GM10847 (cell line): Measurements from ENCODE around the gene HNRNPUL1.

Experiments used
- POLR2A ChIP-seq: IDR thresholded peaks from 2 replicates; pipeline ENCODE4 v1.6.1; 2011; ENCODE audit not compliant: insufficient read length; ENCODE audit errors: extremely low read depth

HNRNPUL1 gene

DNA sequence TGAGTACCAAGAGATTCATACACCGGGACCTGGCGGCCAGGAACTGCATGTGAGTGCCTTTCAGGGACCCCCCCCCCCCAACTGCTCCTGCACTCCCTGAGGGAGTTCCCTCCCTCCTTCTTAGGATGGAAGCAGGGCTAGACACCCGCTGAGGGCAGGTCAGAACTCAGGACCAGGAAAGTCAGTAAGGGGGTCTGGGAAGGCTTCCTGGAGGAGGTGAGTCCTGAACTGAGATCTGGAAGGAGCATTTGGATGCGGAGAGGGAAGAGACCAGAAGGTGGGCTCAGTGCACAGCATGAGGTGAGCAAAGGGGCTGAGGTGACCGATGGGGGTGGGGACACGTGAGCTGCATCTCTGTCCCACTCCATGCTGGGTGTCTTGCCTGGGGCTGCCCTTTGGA is 10.5 kb upstream of the HNRNPUL1 start:
- no peak for TF ChIP-seq POLR2A

DNA sequence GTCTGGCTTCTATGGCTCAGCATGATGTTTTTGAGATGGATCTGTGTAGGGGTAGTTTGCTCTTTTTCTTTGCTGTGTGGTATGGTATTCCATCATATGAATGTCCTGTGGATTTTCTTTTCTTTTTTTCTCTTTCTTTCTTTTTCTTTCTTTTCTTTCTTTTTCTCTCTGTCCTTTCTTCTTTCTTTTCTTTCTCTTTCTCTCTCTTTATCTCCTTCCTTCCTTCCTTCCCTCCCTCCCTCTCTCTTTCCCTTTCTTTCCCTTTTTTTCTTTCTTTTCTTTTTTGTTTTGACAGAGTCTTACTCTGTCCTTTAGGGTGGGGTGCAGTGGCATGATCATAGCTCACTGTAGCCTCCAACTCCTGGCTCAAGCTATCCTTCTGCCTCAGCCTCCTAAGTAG is 9.0 kb upstream of the HNRNPUL1 start:
- no peak for TF ChIP-seq POLR2A

DNA sequence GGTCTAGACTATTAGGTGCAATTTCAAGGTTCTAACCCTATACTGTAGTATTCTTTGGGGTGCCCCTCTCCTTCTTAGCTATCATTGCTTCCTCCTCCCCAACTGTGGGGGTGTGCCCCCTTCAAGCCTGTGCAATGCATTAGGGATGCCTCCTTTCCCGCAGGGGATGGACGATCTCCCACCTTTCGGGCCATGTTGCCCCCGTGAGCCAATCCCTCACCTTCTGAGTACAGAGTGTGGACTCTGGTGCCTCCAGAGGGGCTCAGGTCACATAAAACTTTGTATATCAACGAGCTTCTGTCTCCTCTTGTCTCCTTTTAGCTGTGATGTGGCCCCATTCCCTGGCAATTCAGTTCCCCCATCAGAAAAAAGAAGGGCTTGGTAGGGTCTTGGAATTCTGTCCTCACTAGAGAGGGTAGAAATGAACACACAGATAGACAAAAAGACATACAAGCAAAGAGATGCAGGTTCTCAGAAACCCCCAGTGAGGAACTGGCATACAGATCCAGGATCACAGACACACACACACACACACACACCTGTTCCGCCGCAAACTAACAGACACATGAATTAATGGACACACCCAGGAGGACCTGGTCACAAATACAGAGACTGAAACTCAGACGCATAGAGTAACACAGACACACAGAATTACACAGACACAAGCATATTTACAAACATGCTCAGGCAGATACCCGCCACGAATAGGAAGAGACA is 2.5 kb upstream of the HNRNPUL1 start:
- no peak for TF ChIP-seq POLR2A

DNA sequence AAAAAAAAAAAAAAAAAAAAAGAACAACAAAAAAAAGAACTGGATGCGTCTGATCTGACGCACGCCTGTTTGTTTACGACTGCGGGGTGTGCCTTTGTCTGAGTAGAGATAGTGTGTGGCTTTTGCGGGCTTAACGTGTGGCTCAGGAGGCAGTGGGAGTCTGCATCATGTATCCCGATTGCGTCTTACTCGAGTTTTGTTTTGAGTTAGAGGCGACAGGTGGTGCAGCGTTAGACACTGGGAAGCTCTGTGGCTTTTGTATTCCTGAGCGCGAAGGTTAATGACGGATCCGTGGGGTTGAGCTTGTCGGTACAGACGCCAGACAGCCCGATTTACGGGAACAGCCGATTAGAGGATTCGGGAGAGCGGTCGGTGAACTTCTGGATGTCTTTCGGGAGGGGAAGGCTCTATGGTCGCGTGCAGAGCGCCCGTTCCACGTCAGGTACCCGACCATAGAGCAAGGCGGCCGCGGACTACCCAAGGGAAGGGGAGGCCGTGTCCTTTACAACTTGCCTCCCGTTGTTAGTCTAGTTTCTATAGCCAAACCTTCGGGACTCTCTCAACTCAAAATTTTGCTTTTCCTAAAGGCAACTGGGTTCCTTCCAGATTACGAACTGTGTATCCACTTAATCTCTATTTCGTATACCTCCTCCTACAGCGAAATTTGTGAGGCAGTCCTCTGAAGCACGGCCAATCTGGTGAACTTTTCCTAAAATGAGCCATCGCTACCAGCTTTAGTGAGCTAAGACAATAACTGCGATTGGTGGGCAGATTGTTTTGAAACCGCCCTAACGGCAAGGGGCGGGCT is 926 bp upstream of the HNRNPUL1 start:
- TF ChIP-seq POLR2A: peak; percentile 23

DNA sequence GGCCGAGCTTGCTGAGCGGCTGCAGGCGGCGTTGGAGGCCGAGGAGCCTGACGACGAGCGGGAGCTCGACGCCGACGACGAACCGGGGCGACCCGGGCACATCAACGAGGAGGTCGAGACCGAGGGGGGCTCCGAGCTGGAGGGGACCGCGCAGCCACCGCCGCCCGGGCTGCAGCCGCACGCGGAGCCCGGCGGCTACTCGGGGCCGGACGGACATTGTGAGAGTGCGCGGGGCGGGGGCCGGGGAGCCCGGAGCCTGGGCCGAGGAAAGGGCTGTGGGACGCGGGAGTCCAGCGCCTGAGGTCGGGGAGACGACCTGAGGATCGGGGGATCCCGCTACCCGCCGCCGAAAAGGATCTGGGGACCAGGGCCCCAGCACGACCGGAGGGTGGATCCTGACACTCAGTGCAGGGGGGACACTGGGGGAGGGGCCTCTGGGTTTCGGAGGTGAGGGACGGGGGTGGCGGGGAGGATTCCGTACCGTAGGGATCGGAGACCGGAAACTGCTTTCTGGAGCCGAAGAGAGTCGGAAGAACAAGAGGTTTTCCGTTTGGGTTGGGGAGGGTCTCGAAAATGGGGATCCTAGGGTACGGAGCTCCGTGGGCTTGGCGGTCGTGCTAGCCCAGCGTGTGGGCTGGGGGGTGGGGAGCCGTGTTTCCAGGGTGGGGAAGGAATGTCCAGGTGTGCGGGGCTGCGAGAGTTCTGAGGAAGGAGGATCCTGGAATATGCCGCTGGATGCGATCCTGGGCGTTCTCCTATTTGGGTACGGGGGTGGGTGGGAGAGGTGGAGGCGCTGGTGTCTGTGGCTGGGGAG is 616 bp downstream of the HNRNPUL1 start:
- TF ChIP-seq POLR2A: no peak

DNA sequence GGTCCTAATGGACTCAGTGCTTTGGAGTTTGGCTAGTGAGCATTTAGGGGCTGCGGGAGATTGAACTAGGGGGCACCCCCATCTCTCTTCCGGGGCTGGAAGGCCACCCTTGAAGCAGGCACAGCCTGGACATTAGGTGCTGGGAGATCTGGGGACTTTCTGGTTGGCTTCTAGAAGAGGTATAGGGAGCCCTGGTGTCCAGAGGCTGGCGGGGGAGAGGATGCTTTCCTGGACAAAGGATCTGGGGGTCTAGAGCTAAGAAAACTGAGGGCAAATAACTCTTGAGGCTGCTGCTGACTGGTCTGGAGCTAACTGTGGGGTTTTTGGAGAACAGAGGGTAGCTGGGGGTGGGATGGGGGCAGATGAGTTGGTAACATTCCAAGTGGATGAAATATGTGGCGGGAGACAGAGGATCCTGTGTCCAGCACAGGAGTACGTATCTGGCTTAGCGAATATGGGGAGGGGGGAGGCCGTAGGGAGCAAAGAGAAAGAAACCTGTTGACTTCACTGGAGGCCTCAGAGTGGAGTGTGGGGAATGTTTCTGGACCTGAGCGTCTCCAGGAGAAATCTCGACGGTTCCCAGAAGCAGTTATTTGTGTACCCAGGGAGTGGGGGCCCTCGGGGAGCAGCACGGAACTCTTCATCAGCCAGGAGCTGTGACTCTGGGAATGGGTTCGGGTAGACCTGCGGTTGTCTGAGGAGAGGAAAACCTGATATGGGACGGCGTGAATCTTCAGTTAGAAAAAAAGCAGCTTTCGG is 1.4 kb downstream of the HNRNPUL1 start:
- no peak for TF ChIP-seq POLR2A

DNA sequence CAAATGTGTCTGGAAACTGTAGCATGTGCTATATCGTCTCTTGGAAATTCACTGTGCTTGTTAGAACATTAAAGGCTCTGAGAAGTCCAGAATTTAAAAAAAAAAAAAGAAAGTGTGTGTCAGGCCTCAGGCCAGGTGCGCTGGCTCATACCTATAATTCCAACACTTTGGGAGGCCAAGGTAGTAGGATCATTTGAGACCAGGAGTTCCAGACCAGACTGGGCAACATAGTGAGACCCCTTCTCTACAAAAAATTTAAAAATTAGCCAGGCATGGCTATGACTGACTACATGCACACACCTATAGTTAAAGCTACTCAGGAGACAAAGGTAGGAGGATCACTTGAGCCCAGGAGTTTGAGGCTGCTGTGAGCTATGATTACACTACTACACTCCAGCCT is 4.9 kb downstream of the HNRNPUL1 start:
- no peak for TF ChIP-seq POLR2A

DNA sequence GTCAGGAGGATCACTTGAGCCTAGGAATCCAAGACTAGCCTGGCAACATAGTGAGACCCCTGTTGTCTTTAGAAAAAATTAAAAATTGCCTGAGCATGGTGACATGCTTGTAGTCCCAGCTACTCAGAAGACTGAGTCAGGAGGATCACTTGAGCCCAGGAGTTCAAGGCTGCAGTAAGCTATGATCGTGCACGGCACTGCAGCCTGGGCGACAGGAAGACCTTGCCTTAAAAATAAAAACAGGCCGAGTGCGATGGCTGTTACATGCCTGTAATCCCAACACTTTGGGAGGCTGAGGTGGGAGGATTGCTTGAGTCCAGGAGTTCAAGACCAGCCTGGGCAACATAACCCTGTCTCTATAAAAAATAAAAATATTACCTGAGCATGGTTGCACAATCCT is 5.4 kb downstream of the HNRNPUL1 start:
- TF ChIP-seq POLR2A: no peak

DNA sequence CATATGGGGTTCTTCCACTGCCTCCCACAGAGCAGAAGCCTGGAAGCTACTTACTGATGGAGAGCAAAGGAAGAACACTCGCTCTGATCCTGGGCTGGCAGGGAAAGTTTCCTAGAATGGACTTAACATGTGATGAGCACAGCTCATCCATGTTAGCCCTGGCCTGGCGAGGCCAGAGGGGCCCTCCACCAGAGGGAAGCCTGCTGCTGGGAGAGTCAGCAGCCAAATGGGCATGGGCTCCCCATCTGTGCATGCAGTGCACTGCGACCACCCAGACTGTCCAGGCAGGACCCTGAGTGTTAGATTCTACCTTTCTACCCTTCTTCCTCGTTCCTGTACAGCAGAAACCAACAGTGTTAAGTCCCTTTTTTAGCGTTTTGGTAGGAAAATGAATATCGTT is 8.9 kb downstream of the HNRNPUL1 start:
- no peak for TF ChIP-seq POLR2A

DNA sequence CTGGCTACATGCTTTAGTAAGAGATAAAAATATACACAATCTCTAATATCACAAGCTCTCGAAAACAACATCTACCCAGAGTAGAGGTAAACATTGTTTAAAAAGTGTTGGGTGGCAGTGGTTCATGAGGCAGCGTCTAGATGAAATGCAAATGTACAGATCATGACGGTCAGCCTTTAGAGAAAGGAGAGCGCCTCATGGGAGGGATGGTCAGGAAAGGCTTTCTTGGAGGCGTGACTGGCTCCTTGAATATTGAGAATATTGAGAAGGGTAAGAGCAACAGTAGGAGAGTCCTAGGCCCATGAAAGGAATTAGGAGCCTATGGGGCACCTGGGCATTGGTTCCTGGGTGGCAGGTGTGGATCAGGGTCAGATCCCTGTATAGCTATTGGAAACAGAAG is 10.6 kb downstream of the HNRNPUL1 start:
- TF ChIP-seq POLR2A: no peak

DNA sequence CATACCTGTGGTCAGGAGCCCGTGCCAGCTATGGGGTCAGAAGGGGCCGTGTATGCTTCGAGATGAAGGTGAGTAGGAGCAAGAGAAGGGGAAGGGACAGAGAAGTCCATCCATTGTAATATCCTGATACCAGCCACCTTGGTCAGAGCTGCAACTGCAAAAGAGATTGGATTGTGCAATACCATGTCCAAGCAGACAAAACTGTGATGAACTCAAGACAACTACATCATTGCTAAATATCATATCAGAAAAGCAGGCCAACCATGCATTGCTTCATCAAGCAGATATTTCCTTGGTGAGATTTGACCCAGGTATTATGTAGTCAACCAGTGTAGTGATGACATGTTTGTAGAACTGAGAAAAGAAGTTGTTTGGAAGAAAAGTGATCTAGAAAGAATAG is 12.1 kb downstream of the HNRNPUL1 start:
- TF ChIP-seq POLR2A: no peak

DNA sequence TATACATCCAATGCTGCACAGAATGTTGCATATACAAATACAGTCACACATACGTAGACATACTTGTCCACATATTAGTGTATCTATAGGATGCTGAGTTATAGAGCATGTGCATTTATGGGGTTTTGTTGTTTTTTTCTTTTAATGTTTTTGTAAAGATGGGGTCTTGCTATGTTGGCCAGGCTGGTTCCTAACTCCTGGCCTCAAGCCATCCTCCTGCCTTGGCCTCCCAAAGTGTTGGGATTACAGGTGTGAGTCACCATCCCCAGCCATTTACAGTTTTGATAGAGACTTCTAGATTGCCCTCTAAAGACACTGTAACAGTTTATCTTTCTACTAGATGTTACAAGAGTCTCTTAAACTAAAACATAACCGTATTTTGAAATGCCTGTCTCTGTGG is 14.3 kb downstream of the HNRNPUL1 start:
- no peak for TF ChIP-seq POLR2A

DNA sequence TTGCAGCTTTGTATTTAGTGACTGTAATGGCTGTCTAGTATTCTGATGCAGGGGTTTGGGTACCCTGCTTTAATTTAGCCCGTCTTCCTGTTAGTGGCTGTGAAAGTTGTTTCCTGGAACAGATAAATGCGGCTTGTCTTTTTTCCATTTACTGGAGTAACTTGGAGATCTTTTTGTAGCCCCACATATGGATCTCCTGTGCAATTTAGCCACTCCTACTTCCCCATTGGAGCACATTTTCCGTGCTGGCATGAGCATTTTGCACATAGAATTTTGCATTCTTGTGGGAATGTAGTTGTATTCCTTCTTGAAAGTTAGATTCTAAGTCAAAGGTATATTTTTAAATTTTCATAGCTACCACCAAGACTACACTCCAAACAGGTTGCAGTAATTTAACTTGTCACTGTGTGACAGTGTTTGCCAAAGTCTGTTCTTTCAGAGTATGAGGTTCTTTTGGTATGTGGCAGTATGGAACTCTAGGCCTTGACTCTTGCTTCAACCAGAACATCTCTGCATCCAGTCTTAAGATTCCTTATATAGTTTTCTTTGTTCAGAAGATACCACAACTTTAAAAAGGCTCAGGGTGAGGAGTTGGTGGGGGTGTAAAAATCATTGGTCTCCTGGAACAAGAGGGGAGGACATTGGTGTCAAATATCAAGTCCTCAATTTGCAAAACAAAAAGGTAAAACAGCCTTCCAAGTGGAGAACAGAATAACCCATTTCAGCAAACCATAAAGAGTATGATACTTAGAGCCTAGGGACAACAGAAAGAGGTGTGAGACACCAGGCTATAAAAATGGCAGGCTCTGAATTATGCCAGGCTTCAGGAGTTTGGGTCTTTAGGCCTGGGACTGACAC is 24.7 kb downstream of the HNRNPUL1 start:
- no peak for TF ChIP-seq POLR2A

DNA sequence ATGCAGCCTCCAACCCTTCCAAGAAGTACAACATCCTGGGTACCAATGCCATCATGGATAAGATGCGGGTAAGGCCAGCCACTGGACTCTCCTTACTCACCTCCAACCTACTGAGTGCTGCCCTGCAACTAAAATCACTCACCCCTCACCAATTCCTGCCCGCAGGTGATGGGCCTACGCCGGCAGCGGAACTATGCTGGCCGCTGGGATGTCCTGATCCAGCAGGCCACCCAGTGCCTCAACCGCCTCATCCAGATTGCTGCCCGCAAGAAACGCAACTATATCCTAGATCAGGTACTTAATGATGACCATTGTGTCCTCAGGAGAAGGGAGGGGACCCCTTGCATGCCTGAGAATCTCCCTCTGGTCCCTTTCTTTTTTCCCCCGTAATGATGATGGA is 30.2 kb downstream of the HNRNPUL1 start:
- TF ChIP-seq POLR2A: no peak
